Stimulated activated CD8-positive, alpha-beta memory T cell treated with anti-CD3 and anti-CD28 coated beads, Interleukin-15, amount 100 ng/mL, for 4 hours (primary cell): Measurements from ENCODE around the gene NAP1L1.
"Not testable (repeated sequence)": the region's sequence is repeated elsewhere in the genome, so short reads cannot be mapped to it uniquely, and the experiment has no call there.

Source experiments
- DNase-seq, 2 donors: peaks; one replicate each; pipeline ENCODE4 v3.0.0-alpha.2; 2020; ENCODE audit warnings: low read depth in 2 of 2

Gene NAP1L1

DNA sequence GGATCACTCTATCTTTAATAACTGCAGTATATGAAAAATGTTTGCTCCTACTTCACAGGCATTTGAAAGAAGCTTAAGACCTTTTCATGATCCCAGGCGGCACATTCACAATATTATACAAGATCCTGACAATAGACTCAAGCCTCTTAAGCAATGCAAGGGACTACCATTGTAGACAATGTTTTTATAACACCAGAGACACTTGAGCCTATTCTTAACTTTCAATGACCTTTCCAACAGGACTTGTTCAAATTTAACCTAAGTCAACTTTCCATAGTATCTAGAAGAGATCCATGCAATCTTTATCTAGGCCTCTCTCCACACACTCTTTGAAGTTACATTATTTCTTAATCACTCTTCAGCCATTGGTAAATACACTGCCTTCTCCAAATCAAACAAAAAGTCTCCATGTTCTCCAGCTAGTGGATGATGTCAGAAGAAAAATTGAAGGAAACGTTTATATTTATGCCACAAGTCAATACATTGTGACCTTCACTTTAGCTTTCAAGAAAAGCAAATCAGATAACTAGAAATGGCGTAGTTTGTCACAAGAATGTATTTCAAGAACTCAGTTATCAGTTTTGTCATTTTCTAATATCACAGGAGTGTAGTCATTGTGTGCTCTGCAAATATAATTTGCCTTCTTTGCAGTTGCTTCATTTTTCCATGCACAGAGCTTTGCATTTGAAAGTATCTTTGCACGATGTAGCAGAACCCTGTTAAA, 94.1 kb downstream of the NAP1L1 start:
- DNase-seq: no peak

DNA sequence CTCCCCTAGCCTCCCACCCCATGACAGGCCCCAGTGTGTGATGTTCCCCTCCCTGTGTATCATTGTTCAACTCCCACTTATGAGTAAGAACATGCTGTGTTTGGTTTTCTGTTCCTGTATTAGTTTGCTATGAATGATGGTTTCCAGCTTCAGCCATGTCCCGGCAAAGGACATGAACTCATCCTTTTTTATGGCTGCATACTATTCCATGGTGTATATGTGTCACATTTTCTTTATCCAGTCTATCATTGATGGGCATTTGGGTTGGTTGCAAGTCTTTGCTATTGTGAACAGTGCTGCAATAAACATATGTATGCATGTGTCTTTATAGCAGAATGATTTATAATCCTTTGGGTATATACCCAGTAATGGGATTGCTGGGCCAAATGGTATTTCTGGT, 96.8 kb downstream of the NAP1L1 start:
- DNase-seq: not testable (repeated sequence)
